CD4-positive, alpha-beta memory T cell (primary cell): ENCODE data around the gene APLF. TPM values are rescaled to one million over a fixed set of nuclear protein-coding genes. Genes with fewer than 3 reads are reported as not detected.

ENCODE experiments used
- CTCF ChIA-PET: fragments of 350-600 bp; sonication (Branson Sonifier 250); formaldehyde crosslinking; loops from one replicate; lab custom pipeline; 2021; ENCODE audit warnings: inconsistent platforms; ENCODE audit not compliant: partially characterized antibody; lab: Charles Lee
- POLR2A ChIA-PET: fragments of 350-600 bp; sonication (Branson Sonifier 250); formaldehyde crosslinking; loops from one replicate; lab custom pipeline; 2021; ENCODE audit not compliant: partially characterized antibody; lab: Charles Lee
- DNase-seq, 5 donors: peaks; one replicate each; pipeline versions ENCODE4 v3.0.0 to v3.0.0-alpha.2; 2020 to 2022; ENCODE audit warnings: mixed read lengths in 1 of 5
- H3K27ac ChIP-seq: one replicate; pipeline ENCODE4 v1.7.0; 2013; ENCODE audit warnings: low read depth, low read length
- H3K27me3 ChIP-seq: 2 replicates; pipeline ENCODE4 v1.7.0; 2013; ENCODE audit warnings: mild to moderate bottlenecking, low read length, moderate library complexity; ENCODE audit not compliant: insufficient read depth
- H3K36me3 ChIP-seq: 2 replicates; pipeline ENCODE4 v1.7.0; 2013; ENCODE audit warnings: mild to moderate bottlenecking, low read length, moderate library complexity; ENCODE audit not compliant: insufficient read depth
- H3K4me1 ChIP-seq: 2 replicates; pipeline ENCODE4 v1.7.0; 2013; ENCODE audit warnings: mild to moderate bottlenecking, low read length, moderate library complexity; ENCODE audit not compliant: insufficient read depth
- H3K4me3 ChIP-seq, 2 donors: one replicate each; pipeline ENCODE4 v1.7.0; 2013; ENCODE audit warnings: low read length in 2 of 2, mild to moderate bottlenecking in 1 of 2
- H3K9me3 ChIP-seq, 2 donors: one replicate each; pipeline ENCODE4 v1.7.0; 2013; ENCODE audit warnings: low read length in 2 of 2, control low read depth in 1 of 2; ENCODE audit not compliant: control insufficient read depth in 1 of 2
- H3K27ac Mint-ChIP-seq, 7 donors: one replicate each; pipeline ENCODE4 v1.8.0; 2020 to 2021; ENCODE audit warnings: mixed read lengths in 7 of 7, mild to moderate bottlenecking in 6 of 7, inconsistent platforms in 3 of 7, moderate library complexity in 3 of 7
- H3K27me3 Mint-ChIP-seq, 2 donors: one replicate each; pipeline ENCODE4 v1.8.0; 2020 to 2021; ENCODE audit warnings: mixed read lengths in 2 of 2
- H3K36me3 Mint-ChIP-seq, 2 donors: one replicate each; pipeline ENCODE4 v1.8.0; 2020 to 2021; ENCODE audit warnings: mixed read lengths in 2 of 2, inconsistent platforms in 1 of 2, mild to moderate bottlenecking in 1 of 2
- H3K4me1 Mint-ChIP-seq, 4 donors: one replicate each; pipeline ENCODE4 v1.8.0; 2020 to 2021; ENCODE audit warnings: mixed read lengths in 4 of 4, mild to moderate bottlenecking in 1 of 4
- H3K4me3 Mint-ChIP-seq, 8 donors: one replicate each; pipeline ENCODE4 v1.8.0; 2020 to 2021; ENCODE audit warnings: mixed read lengths in 8 of 8, mild to moderate bottlenecking in 7 of 8, moderate library complexity in 6 of 8, inconsistent platforms in 3 of 8
- H3K9me3 Mint-ChIP-seq, 8 donors: one replicate each; pipeline ENCODE4 v1.8.0; 2020 to 2021; ENCODE audit warnings: mixed read lengths in 8 of 8, mild to moderate bottlenecking in 5 of 8, inconsistent platforms in 3 of 8, moderate library complexity in 1 of 8
- intact Hi-C: fragments of 100-400 bp; cut with micrococcal nuclease; formaldehyde crosslinking; loops from one replicate; pipeline ENCODE4 v1.15.1; 2023
- polyA plus RNA-seq, 2 donors: library from polyadenylated mRNA; unstranded; fragments of 300-500 nt; fragmentation: Illumina TruSeq; gene quantifications; one replicate each; pipeline ENCODE4 v1.2.3, GENCODE V29; 2021
- total RNA-seq, 2 experiments: library from RNA; stranded (reverse); gene quantifications; one replicate each; pipeline ENCODE4 v1.2.3, GENCODE V29; 2021

The APLF gene
- total and polyA plus RNA-seq, 4 experiments from 2014 or later = 2.9 to 9.5 (median 5.7) TPM

- Histone ChIP-seq H3K27me3 (no peaks in the 10 kb centered on the region), H3K36me3 (no peaks in the 10 kb centered on the region), H3K27ac (no peak overlapping the region), H3K4me1 (peaks cover 20% of the 10 kb centered on the region), H3K9me3 (no peaks in the 10 kb centered on the region), H3K4me3 (no peak overlapping the region)
- H3K9me3 Mint-ChIP-seq = peaks cover 0 to 5% (median 1%) of the 10 kb centered on the region in 8 donors
- intact Hi-C loops = no loop called here
- H3K4me1 Mint-ChIP-seq = peaks cover 19 to 24% (median 20%) of the 10 kb centered on the region in 4 donors
- DNase-seq = no peak
- ChIA-PET CTCF (interaction anchor here (1.3 to 2.5 kb wide), 6 partner anchors 9 to 456 kb away, joined by 3 to 36 read pairs (median 6); partner anchors contain the start of genes APLF and FBXO48), POLR2A (interaction anchor here (0.7 to 2.4 kb wide), 4 partner anchors 9 to 288 kb away, joined by 3 to 20 read pairs (median 4); partner anchors contain the start of genes APLF and FBXO48)
- peak overlapping the region in 6 of 7 donors; percentile 13 to 81 (median 51) for H3K27ac Mint-ChIP-seq
- peak overlapping the region in 2 of 8 donors; percentile 41 to 66 for H3K4me3 Mint-ChIP-seq
- H3K36me3 Mint-ChIP-seq = no peaks in the 10 kb centered on the region
- no peaks in the 10 kb centered on the region for H3K27me3 Mint-ChIP-seq
Measured at GRCh38 chr2:68453761-68454360, 13.5 kb upstream of the APLF start.

GRCh38 chr2:68454719-68455118, 12.7 kb upstream of the APLF start:
- H3K4me3 Mint-ChIP-seq = no peak overlapping the region
- Histone ChIP-seq H3K4me3 (no peak overlapping the region), H3K4me1 (peaks cover 20% of the 10 kb centered on the region), H3K36me3 (no peaks in the 10 kb centered on the region), H3K9me3 (no peaks in the 10 kb centered on the region), H3K27ac (no peak overlapping the region), H3K27me3 (no peaks in the 10 kb centered on the region)
- no peaks in the 10 kb centered on the region for H3K36me3 Mint-ChIP-seq
- POLR2A ChIA-PET = no interaction called here
- intact Hi-C loops = no loop called here
- CTCF ChIA-PET = interaction anchor here (2.2 to 2.5 kb wide), 3 partner anchors 8 to 13 kb away, joined by 9 to 36 read pairs (median 28); partner anchors contain the start of genes APLF and FBXO48
- H3K27ac Mint-ChIP-seq = peak overlapping the region in 1 of 7 donors; percentile 8
- H3K27me3 Mint-ChIP-seq = no peaks in the 10 kb centered on the region
- peaks cover 19 to 27% (median 20%) of the 10 kb centered on the region in 4 donors for H3K4me1 Mint-ChIP-seq
- no peaks in the 10 kb centered on the region for H3K9me3 Mint-ChIP-seq
- no peak for DNase-seq

GRCh38 chr2:68456198-68456597, 11.2 kb upstream of the APLF start:
- no peak overlapping the region for H3K4me3 ChIP-seq
- H3K4me3 Mint-ChIP-seq = no peak overlapping the region
- peak overlapping the region in 1 of 7 donors; percentile 26 for H3K27ac Mint-ChIP-seq
- POLR2A ChIA-PET = interaction anchor here (0.6 to 1.6 kb wide), 2 partner anchors 11 to 270 kb away, joined by 3 to 6 read pairs; partner anchors contain the start of genes APLF and FBXO48
- H3K9me3 ChIP-seq = no peaks in the 10 kb centered on the region
- peaks cover 20% of the 10 kb centered on the region for H3K4me1 ChIP-seq
- H3K27ac ChIP-seq = no peak overlapping the region
- H3K27me3 Mint-ChIP-seq = no peaks in the 10 kb centered on the region
- H3K36me3 ChIP-seq = no peaks in the 10 kb centered on the region
- H3K9me3 Mint-ChIP-seq = no peaks in the 10 kb centered on the region
- H3K36me3 Mint-ChIP-seq = peaks cover 0 to 4% of the 10 kb centered on the region in 2 donors
- intact Hi-C loops = no loop called here
- H3K4me1 Mint-ChIP-seq = peaks cover 20 to 27% (median 23%) of the 10 kb centered on the region in 4 donors
- CTCF ChIA-PET = interaction anchor here (0.9 to 1.0 kb wide), 2 partner anchors 8 to 139 kb away, joined by 3 to 4 read pairs; no protein-coding TSS in a partner anchor
- DNase-seq = no peak
- H3K27me3 ChIP-seq = no peaks in the 10 kb centered on the region

GRCh38 chr2:68458981-68459380, 8.4 kb upstream of the APLF start:
- Histone ChIP-seq H3K36me3 (no peaks in the 10 kb centered on the region), H3K27me3 (no peaks in the 10 kb centered on the region), H3K4me3 (no peak overlapping the region), H3K4me1 (peaks cover 6% of the 10 kb centered on the region), H3K9me3 (no peaks in the 10 kb centered on the region), H3K27ac (no peak overlapping the region)
- Mint-ChIP-seq H3K4me1 (peaks cover under 1 to 13% (median 10%) of the 10 kb centered on the region in 4 donors), H3K4me3 (no peak overlapping the region), H3K27ac (no peak overlapping the region), H3K27me3 (no peaks in the 10 kb centered on the region), H3K9me3 (no peaks in the 10 kb centered on the region), H3K36me3 (peaks cover 0 to 4% of the 10 kb centered on the region in 2 donors)
- POLR2A ChIA-PET = interaction anchor here (1.2 kb wide), 1 partner anchor 8 kb away, joined by 7 read pairs; the partner anchor contains the start of genes APLF and FBXO48
- CTCF ChIA-PET = interaction anchor here (1.3 kb wide), 1 partner anchor 136 kb away, joined by 3 read pairs; no protein-coding TSS in a partner anchor
- no peak for DNase-seq
- intact Hi-C loops = no loop called here

GRCh38 chr2:68463287-68463877, 4.0 kb upstream of the APLF start:
- Histone ChIP-seq H3K4me1 (peaks cover 36% of the 10 kb centered on the region), H3K4me3 (no peak overlapping the region), H3K36me3 (no peaks in the 10 kb centered on the region), H3K27ac (no peak overlapping the region), H3K27me3 (no peaks in the 10 kb centered on the region), H3K9me3 (no peaks in the 10 kb centered on the region)
- POLR2A ChIA-PET = interaction anchor here (0.7 to 2.9 kb wide), 12 partner anchors 10 to 462 kb away, joined by 3 to 14 read pairs (median 5); no protein-coding TSS in a partner anchor
- Mint-ChIP-seq H3K4me3 (no peak overlapping the region), H3K9me3 (no peaks in the 10 kb centered on the region), H3K27ac (peak overlapping the region in 1 of 7 donors; percentile 15), H3K27me3 (no peaks in the 10 kb centered on the region), H3K36me3 (peaks cover 4 to 12% of the 10 kb centered on the region in 2 donors), H3K4me1 (peaks cover 22 to 43% (median 33%) of the 10 kb centered on the region in 4 donors)
- CTCF ChIA-PET = interaction anchor here (0.7 to 9.0 kb wide), 41 partner anchors 8 to 845 kb away, joined by 3 to 149 read pairs (median 7); partner anchors contain the start of genes ARHGAP25 and GKN1
- peak in 4 of 5 donors; percentile 59 to 65 (median 60) for DNase-seq
- intact Hi-C loops = loop anchor here (1.0 to 2.0 kb wide), 8 partner anchors 23 to 550 kb away; partner anchors contain the start of gene ANTXR1

DNA sequence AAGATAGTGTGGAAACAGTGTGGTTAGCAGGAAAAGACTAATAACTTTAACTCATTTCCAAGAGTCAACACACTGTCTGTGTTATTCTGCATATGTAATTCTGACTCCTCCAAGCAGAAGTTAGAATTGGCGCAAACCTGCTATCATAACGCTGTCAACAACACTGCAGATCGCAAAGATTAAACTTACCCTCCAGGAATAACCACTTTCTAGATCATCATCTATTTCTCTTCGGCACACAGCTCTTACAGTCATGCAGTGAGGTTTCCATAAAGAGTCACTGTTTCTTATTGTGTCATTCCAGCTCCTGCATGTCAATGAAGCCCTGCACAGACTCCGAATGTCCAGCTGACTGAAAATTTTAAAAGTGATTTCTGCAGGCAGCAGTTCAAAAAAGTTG, 2.7 kb upstream of the APLF start:
- Mint-ChIP-seq H3K27ac (peak overlapping the region; percentile 32 to 98 (median 94)), H3K4me3 (peak overlapping the region in 5 of 8 donors; percentile 7 to 97 (median 69)), H3K9me3 (no peaks in the 10 kb centered on the region), H3K4me1 (peaks cover 28 to 55% (median 40%) of the 10 kb centered on the region in 4 donors), H3K36me3 (peaks cover 4 to 12% of the 10 kb centered on the region in 2 donors), H3K27me3 (no peaks in the 10 kb centered on the region)
- DNase-seq = no peak
- peaks cover 45% of the 10 kb centered on the region for H3K4me1 ChIP-seq
- no peak overlapping the region for H3K4me3 ChIP-seq
- POLR2A ChIA-PET = interaction anchor here (1.0 to 5.1 kb wide), 10 partner anchors 12 to 460 kb away, joined by 3 to 17 read pairs (median 4); no protein-coding TSS in a partner anchor
- no peaks in the 10 kb centered on the region for H3K36me3 ChIP-seq
- peak overlapping the region; percentile 96 for H3K27ac ChIP-seq
- intact Hi-C loops = loop anchor here (5.0 kb wide), 3 partner anchors 53 to 303 kb away; partner anchors contain the start of gene PPP3R1
- H3K9me3 ChIP-seq = no peaks in the 10 kb centered on the region
- CTCF ChIA-PET = interaction anchor here (0.7 to 9.0 kb wide), 27 partner anchors 9 to 842 kb away, joined by 3 to 149 read pairs (median 11); partner anchors contain the start of gene ARHGAP25
- H3K27me3 ChIP-seq = no peaks in the 10 kb centered on the region
